Measurements from ENCODE around the gene FOXC1. TPM values are rescaled to one million over a fixed set of nuclear protein-coding genes. Genes with fewer than 3 reads are reported as not detected.
A peak's percentile ranks its signal among the peaks of the same experiment; 100 is the strongest.

FOXC1 gene
- polyA plus RNA-seq, 2 of the 4 experiments (the other 2 are of a cell fraction), result 3.4 to 4.7 TPM

- CTCF ChIA-PET, result no interaction called here
- DNase-seq (ENCODE audit: low read depth in 1 of 2, low spot score in 1 of 2) (no peak), FAIRE-seq (no peak), ATAC-seq (no peak)
- no peak overlapping the region for H3K4me3 ChIP-seq
- H3K9me3 ChIP-seq, result no peaks in the 10 kb centered on the region
- WGBS (ENCODE audit: missing lambda C conversion rate), result 89% methylated on average over 5 of the region's 5 CpGs
- no peak overlapping the region for H3K27ac ChIP-seq
- no peaks in the 10 kb centered on the region for H3K4me1 ChIP-seq
- POLR2A ChIA-PET, result no interaction called here
- TF ChIP-seq HMGXB4 (CRISPR knock-in tag; IDR thresholded peaks at IDR 0.05; ENCODE audit: borderline replicate concordance) (no peak), RFX5 (IDR thresholded peaks at IDR 0.05) (no peak), REST (IDR thresholded peaks at IDR 0.05) (no peak), POLR2A (IDR thresholded peaks at IDR 0.05; ENCODE audit: low read length) (no peak), MAFK (IDR thresholded peaks at IDR 0.05; ENCODE audit: partially characterized antibody) (peak; percentile 48), NR3C1 (IDR thresholded peaks at IDR 0.05) (no peak), POLR2AphosphoS2 (conservative IDR thresholded peaks at IDR 0.05; ENCODE audit: low read length) (no peak)
- TF ChIP-seq, protein P1, sequence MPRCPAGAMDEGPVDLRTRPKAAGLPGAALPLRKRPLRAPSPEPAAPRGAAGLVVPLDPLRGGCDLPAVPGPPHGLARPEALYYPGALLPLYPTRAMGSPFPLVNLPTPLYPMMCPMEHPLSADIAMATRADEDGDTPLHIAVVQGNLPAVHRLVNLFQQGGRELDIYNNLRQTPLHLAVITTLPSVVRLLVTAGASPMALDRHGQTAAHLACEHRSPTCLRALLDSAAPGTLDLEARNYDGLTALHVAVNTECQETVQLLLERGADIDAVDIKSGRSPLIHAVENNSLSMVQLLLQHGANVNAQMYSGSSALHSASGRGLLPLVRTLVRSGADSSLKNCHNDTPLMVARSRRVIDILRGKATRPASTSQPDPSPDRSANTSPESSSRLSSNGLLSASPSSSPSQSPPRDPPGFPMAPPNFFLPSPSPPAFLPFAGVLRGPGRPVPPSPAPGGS (IDR thresholded peaks at IDR 0.05), result no peak
- H3K4me2 ChIP-seq, result no peak overlapping the region
These were observed 18.5 kb upstream of the FOXC1 start for GRCh38 chr6:1591243-1591642.

DNA sequence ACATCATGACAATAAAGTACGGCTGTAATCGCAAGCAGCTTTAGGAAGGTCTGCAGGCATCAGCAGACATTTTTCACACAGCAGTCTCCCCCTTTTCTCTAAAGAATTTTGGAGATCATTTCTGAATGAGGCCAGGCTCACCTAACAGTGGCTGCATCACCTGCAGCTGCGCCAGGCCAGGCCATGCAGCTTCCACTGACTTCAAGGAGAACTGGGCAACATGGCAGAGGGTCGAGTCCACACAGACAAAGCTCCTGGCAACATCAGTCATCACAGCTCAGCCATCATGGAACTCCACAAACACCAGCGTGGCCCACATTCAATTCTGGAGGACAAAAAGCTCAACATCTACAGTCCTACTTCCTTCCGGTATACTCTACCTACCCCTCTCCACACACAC is 17.8 kb upstream of the FOXC1 start:
- no peak for ATAC-seq
- no peak overlapping the region for H3K4me3 ChIP-seq
- H3K27ac ChIP-seq, result no peak overlapping the region
- no peak for DNase-seq (ENCODE audit: low read depth in 1 of 2, low spot score in 1 of 2)
- no peak overlapping the region for H3K4me2 ChIP-seq
- TF ChIP-seq RNF2 (IDR thresholded peaks at IDR 0.05; ENCODE audit: borderline replicate concordance, low read depth) (no peak), ZC3H11A (IDR thresholded peaks at IDR 0.05) (no peak), REST (IDR thresholded peaks at IDR 0.05) (no peak), EHMT2 (IDR thresholded peaks at IDR 0.05; ENCODE audit: low read depth) (no peak), FOSB (CRISPR knock-in tag; IDR thresholded peaks at IDR 0.05) (no peak), ZNF302 (CRISPR knock-in tag; IDR thresholded peaks at IDR 0.05) (no peak), MYC (IDR thresholded peaks at IDR 0.05; ENCODE audit: borderline replicate concordance, low read length) (no peak), KDM1A (IDR thresholded peaks at IDR 0.05; ENCODE audit: low read depth) (no peak), RARB (CRISPR knock-in tag; IDR thresholded peaks at IDR 0.05) (no peak), RAD21 (conservative IDR thresholded peaks at IDR 0.05 in 1 of 2, IDR thresholded peaks at IDR 0.05 in 1 of 2) (no peak), EP300 (IDR thresholded peaks at IDR 0.05) (no peak), POLR2AphosphoS2 (conservative IDR thresholded peaks at IDR 0.05; ENCODE audit: low read length) (no peak), MAFK (IDR thresholded peaks at IDR 0.05; ENCODE audit: partially characterized antibody) (no peak)
- TF ChIP-seq, protein P2, sequence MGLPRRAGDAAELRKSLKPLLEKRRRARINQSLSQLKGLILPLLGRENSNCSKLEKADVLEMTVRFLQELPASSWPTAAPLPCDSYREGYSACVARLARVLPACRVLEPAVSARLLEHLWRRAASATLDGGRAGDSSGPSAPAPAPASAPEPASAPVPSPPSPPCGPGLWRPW (IDR thresholded peaks at IDR 0.05), result no peak
- TF ChIP-seq, protein P3, sequence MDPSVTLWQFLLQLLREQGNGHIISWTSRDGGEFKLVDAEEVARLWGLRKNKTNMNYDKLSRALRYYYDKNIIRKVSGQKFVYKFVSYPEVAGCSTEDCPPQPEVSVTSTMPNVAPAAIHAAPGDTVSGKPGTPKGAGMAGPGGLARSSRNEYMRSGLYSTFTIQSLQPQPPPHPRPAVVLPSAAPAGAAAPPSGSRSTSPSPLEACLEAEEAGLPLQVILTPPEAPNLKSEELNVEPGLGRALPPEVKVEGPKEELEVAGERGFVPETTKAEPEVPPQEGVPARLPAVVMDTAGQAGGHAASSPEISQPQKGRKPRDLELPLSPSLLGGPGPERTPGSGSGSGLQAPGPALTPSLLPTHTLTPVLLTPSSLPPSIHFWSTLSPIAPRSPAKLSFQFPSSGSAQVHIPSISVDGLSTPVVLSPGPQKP (IDR thresholded peaks at IDR 0.05; ENCODE audit: low read depth, low read length), result no peak
- TF ChIP-seq, protein P4, sequence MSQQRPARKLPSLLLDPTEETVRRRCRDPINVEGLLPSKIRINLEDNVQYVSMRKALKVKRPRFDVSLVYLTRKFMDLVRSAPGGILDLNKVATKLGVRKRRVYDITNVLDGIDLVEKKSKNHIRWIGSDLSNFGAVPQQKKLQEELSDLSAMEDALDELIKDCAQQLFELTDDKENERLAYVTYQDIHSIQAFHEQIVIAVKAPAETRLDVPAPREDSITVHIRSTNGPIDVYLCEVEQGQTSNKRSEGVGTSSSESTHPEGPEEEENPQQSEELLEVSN (IDR thresholded peaks at IDR 0.05; ENCODE audit: borderline replicate concordance, low read depth), result no peak
- ChIA-PET CTCF (interaction anchor here (0.9 kb wide), 2 partner anchors 20 to 618 kb away, joined by 3 read pairs; no protein-coding TSS in a partner anchor), POLR2A (no interaction called here)
- H3K4me1 ChIP-seq, result peaks cover 5% of the 10 kb centered on the region
- FAIRE-seq, result no peak
- WGBS (ENCODE audit: missing lambda C conversion rate), result 68% methylated on average over 6 of the region's 6 CpGs
- H3K9me3 ChIP-seq, result no peaks in the 10 kb centered on the region
